ENCODE data around the gene TAB2.
"Not testable (repeated sequence)": the region's sequence is repeated elsewhere in the genome, so short reads cannot be mapped to it uniquely, and the experiment has no call there.

TAB2 gene

GRCh38 chr6:149443411-149444181 is 126.1 kb downstream of the TAB2 start:
- FAIRE-seq, result no peak
- DNase-seq (ENCODE audit: insufficient read length, low spot score), result no peak
- no peak for TF ChIP-seq CTCF (IDR thresholded peaks at IDR 0.05; ENCODE audit: insufficient read depth, missing control alignments)

GRCh38 chr6:149444360-149445094 is 127.0 kb downstream of the TAB2 start:
- FAIRE-seq; DNase-seq (ENCODE audit: insufficient read length, low spot score): not testable (repeated sequence)

DNA sequence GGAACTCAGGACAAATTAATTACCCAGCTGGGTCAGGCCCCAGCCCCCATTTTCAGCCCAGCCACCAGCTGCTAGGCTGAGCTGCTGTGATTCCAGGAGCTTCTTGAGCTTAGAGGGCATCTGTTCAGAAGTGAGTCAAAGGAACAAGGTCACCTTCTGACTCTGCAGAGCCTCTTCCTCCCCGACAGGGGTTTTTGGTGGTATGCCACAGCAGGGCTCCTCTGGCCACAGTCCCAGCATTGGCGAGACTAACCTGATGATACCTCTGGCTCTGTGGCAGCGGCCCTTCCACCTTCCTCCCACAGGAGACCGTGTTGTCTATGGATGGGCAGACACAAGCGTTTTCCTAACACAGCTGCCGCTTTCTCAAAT is 127.6 kb downstream of the TAB2 start:
- no peak for TF ChIP-seq CTCF (IDR thresholded peaks at IDR 0.05; ENCODE audit: insufficient read depth, missing control alignments)
- DNase-seq (ENCODE audit: insufficient read length, low spot score) (no peak), FAIRE-seq (no peak)

- FAIRE-seq (no peak), DNase-seq (ENCODE audit: insufficient read length, low spot score) (no peak)
- TF ChIP-seq CTCF (IDR thresholded peaks at IDR 0.05; ENCODE audit: insufficient read depth, missing control alignments), result no peak
These were observed 128.1 kb downstream of the TAB2 start for GRCh38 chr6:149445573-149445972.

GRCh38 chr6:149446791-149447376 is 129.4 kb downstream of the TAB2 start:
- FAIRE-seq (no peak), DNase-seq (ENCODE audit: insufficient read length, low spot score) (no peak)

DNA sequence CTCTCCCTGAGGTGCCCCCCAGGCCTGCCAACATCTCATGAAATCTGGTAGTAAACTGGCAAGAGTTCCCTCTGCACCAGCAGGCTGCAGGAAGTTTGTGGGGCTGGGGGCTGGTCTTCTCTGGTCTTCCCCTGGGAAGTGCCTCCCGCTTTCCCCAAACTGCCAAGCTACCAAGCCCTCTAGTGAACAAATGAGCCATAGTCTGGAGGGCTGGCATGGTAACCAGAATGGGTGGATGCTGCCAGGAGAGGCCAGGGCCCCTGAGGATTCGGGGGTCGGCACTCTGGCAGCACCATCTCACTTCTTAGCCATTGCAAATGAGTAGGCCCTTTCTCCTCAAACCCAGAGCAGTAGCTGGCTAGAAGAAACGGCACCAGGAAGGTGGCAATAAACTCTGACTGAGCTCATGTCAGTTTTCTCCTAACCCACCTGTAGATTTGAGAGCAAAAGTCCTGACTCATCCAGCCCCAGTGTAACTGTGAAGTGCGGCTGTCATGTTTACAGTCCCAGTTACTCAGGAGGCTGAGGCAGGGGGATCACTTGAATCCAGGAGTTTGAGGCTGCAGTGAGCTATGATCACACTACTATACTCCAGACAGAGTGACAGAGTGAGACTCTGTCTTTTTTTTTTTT is 131.4 kb downstream of the TAB2 start:
- TF ChIP-seq CTCF (IDR thresholded peaks at IDR 0.05; ENCODE audit: insufficient read depth, missing control alignments), result no peak
- no peak for FAIRE-seq
- DNase-seq (ENCODE audit: insufficient read length, low spot score), result no peak

More at GRCh38 chr6:149446791-149447376, 129.4 kb downstream of the TAB2 start:
- TF ChIP-seq CTCF (IDR thresholded peaks at IDR 0.05; ENCODE audit: insufficient read depth, missing control alignments), result no peak

GRCh38 chr6:149449831-149450678 is 132.5 kb downstream of the TAB2 start:
- DNase-seq (ENCODE audit: insufficient read length, low spot score) (no peak), FAIRE-seq (no peak)
- no peak for TF ChIP-seq CTCF (IDR thresholded peaks at IDR 0.05; ENCODE audit: insufficient read depth, missing control alignments)

Measured in D721Med (cell line).